Midbrain (tissue), 1 donor: ENCODE results near the gene CLASP2.

ENCODE experiments used
- DNase-seq: peaks from one replicate; lab custom pipeline; 2025; lab: John Stamatoyannopoulos, UW

Gene CLASP2

DNA sequence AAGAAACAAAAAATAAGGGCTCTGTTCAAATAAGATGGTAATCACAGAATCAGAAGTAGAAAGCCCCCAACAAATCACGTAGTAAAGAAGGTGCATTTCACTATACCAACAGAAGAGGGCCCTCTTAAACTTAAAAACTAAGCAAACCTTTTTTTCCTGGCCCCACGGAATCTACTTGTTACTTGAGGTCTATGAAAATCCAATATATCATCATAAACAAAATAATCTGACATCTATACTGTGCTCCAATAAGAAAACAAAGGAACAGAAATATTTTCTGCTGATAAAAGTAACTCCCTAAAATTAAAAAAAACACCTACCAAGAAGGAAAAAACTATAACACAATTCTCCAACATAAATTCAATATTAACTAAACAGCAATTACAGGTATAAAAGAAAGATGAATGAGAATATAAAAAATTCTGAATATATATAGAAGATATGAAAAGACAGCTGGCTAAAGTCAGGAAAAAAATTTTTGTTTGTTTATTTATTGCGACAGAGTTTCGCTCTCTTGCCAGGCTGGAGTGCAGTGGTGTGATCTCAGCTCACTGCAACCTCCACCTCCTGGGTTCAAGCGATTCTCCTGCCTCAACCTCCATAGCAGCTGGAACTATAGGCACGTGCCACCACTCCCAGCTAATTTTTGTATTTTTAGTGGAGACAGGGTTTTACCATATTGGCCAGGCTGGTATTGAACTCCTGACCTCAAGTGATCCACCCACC lies 81.8 kb downstream of the CLASP2 start:
- DNase-seq: peak; percentile 55

DNA sequence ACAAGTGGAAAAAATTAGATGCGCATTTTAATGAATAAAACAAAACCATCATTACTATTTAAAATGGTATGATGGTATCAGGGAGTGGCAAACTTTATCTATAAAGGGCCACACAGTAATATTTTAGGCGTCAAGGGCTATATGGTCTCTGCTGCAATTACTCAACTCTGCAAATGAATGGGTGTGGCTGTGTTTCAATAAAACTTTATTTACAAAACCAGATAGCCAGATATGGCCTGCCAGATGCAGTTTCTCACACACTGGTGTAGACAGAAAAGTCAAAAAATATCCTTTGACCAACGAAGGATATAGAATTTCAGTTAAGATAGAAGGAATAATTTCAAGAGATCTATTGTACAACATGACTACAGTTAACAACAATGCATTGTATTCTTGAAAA lies 83.8 kb downstream of the CLASP2 start:
- DNase-seq: no peak

DNA sequence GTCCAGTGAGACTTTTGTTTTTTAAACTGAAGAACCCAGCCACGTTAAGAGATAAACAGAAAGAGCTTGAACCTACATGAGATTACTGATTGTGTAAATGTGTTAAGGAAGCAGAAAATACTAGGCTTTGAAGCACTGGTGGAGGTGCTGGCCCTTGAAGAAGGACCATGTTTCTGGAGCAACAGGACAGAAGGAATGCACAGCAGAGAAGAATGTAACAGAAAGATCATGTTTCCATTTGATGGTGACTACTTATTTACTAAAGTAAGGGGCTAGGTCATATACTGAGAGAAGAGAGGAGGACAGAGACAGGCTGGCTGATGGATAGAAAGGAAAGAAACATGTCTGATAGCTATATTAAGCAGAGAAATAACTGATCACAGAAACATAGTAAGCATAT lies 88.8 kb downstream of the CLASP2 start:
- no peak for DNase-seq

DNA sequence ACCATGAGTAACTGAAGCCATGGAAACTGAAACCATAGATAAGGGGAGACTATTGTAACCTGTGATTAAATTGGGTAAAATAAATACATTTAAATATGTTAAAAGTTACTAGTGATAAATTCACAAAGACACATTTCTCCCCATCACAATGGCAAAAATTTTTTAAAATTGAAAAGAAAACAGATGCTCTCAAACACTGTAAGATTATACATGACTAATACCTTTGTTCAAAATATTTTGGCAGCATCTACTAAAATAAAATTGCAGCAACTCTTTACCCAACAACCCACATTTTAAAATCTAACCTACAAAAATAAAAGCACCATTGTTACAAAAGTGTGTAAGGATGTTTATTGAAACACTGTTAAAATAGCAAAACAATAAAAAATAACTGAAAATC lies 93.3 kb downstream of the CLASP2 start:
- DNase-seq: no peak

DNA sequence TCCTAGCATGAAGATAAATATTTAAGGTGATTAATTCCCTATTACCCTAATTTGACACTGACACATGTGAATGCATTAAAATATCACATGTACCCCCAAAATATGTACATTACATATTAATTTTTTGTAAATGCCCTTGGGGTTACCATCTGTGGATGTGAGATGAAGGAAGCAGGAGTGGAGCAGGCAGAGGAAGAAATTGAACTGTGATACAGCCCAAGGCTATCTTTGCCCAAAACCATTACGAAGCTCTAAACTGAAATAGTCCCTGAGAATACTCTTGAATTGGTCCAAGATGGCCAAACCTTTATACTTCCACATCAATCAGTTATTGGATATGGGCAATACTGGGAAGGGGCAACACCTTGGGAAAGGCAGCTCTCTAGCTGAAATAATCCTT lies 105.0 kb downstream of the CLASP2 start:
- no peak for DNase-seq

DNA sequence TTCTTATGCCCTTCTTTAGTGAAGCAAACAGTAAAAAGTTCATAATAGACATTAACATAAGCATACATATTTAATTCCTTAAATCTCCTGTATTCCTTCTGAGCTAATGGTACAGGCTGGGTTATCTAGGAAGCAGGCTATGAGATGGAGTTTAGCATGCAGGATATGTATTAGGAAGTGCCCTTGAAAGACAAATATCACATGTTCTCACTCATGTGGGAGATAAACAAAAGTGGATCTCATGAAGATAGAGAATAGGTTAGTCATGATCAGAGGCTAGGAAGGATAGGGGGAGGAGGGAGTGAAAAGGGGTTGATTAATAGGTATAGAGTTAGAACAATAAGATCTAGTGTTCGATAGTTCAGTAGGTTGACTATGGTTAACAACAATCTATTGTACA lies 105.4 kb downstream of the CLASP2 start:
- no peak for DNase-seq

DNA sequence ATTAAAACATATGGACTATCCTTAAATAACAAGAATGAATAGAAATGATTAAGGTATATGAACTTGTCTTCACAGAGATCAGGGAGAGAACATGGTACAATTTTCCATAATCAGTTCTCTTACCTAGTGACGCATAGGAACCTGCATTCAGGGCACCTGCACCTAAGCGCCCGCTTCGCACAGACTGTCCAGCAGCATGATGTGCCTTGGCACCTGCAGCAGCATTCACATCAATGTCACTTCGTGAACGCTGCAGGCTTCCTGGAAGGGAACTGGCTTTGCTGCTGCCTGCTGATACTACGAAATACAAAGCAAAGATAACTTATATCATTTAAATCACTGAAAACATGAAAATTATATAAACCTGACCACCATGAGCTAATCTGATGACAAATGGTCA lies 115.2 kb downstream of the CLASP2 start:
- DNase-seq: no peak

DNA sequence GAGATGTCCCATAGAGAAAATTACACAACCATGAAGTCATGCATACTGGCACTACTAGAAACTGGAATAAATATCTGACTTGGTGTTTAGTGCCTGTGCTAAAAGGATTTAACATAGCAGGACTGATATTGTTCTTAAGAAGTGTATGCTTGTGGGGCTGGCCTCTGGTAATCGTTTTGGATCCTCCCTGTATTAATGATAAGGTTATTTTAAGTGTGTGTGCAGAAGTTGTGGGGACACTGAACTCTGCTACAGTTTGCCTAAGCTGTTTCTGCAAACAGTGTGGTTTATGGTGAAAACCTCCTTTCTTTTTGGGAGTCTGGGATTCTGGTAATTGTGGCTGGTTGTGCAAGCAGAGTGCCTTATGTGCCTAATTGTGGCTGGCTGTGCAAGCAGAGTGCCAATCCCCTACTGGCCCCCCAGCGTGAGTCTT lies 120.8 kb downstream of the CLASP2 start:
- DNase-seq: no peak

DNA sequence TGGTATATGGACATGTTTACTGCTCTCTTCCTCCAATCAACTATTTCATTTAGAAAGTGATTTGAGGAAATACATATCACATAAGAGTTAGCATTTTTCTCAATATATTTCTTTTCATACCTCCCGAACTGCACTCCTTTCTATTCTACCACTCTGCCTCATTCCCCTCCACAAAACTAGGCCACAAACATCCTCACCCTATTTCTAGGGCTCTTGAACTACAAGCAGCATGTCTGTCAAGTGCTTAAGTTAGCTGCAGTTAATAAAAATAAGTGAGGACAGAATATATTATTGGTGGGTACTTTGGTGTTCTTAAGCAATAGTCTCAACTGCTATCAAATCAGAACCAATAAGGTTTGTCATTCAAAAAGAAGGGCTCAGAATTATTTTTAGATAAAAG lies 125.1 kb downstream of the CLASP2 start:
- no peak for DNase-seq

DNA sequence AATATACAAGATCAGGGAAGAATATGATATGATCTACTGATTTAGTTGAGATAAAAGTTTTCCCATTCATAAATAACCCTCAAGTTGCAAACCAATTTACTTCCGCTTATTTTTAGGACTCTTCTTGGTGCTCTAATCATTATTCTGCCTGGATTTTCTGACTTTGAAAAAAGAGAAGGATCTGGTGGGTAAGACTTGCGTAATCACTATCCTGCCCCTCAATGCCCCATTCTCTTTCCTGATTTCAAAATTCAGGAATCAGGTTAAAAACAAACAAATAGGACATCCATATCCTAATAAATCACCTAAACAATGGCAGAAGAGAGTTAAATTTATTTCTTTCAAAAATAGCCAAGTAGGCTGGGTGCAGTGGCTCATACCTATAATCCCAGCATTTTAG lies 127.5 kb downstream of the CLASP2 start:
- no peak for DNase-seq

DNA sequence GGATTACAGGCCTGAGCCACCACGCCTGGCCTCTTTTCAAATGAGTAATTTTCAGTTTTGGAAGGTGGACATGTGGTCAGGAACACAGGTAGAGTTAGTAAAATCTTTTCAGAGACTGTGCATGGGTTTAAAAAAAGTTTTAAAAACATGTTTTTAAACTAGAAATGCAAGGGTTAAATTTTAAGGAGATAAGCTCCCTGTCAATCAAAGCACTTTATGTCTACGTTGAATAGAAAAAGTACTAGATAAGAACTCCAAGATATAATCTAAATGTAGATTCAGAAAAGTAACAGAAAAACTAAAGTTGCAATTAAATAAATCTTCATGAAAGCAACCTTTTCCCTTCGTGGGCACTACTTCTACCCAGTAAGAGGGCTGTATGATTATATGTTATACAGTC lies 131.7 kb downstream of the CLASP2 start:
- DNase-seq: no peak

DNA sequence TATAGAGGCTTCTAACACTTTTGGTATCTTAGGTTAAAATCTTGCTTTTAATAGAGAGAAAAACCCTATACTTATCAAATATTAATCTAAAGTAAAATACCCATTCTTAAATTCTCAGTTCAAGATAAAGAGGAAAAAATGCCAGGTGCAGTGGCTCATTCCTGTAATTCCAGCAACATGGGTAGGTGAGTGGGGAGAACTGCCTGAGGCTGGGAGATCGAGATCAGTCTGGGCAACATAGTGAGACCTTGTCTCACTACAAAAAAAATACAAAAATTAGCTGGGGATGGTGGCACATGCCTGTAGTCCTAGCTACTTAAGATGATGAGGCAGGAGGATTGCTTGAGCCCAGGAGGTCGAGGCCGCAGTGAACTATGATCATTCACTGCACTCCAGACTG lies 135.8 kb downstream of the CLASP2 start:
- no peak for DNase-seq

DNA sequence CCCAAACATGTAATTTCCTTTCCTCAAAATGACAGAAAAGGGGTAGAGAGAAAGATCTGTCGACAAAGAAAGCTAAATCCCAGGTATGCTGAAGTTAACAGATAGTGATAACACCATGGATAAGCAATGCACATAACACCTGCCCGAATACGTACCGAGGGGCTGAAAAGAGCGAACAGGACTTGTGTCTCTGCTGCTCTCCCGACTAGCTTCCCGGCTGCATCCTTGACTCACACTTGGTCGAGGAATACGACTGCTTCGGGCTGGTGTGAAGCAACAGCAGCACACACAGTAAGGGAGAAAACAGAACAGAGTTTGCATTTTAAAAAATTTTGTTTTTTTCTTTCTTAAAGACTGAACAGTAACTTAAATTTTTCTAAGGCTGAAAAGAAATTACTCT lies 136.4 kb downstream of the CLASP2 start:
- DNase-seq: no peak

DNA sequence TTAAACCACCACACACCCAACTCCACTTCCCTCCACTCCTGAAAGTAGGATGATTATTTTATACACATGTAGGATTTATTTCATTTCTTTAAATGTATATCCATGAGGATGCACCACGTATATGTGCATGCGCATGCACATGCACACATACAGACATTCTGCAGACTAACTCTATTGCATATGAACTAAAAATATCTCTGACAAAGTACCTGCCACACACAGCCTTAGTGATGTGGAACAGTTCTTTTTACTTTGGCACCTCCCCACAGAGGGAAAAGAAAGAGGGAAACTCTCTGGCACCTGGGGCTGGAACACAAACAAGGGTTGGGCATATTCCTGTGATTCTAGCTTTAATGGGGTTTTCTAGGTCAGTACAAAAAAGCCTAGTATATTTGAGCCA lies 138.2 kb downstream of the CLASP2 start:
- no peak for DNase-seq

DNA sequence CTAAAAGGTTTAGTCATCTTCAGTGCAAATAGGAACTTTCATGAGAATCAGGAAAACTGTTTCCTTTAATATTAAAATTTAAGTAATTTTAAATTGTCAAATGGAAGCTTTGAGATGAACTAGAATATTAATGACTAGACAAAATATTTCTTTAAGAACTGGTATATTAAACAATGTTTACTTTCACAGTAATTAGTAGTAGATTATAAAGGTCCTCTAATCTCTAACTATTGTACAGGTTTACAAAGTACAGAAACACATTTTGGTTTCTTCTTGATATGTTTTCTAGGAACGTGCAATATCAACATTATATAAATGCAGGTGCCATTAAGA lies 138.9 kb downstream of the CLASP2 start:
- DNase-seq: no peak

DNA sequence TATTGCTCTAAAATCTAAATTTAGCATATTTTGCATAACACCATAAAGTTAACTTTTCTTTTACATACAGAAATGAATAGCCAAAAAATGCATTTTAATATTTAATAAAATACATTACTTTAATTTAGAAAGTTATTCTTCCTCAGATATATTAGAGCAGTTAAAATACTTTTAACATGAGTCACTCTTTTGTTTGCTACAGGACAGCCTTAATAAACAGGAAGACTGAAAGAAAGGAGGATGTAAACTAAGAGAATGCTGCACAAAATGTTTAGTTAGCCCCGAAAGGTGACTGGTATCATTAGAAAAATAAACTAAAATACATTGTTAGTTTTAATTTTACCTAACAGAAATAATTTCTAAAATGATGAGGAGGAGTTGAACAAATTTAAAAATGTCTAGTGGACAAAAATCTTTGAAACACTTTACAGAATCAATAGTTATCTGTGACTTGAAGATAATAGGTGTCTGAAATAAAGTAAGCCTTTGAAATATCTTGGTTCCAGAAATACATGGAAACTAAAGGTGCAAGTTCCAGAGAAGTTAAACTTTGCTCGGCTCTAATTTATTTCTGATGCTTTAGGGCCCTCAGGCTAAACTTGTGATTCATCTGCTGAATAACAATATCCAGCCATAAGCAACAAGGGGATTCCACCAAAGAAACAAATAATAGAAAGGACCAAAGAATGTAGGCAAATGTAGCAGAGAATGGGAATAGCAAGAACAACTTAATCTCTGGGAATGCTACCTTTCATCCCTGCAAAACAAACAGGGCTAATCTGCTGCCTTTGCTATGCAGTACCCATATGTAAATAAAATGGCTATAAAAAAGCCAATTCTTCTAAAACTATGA lies 139.5 kb downstream of the CLASP2 start:
- no peak for DNase-seq

DNA sequence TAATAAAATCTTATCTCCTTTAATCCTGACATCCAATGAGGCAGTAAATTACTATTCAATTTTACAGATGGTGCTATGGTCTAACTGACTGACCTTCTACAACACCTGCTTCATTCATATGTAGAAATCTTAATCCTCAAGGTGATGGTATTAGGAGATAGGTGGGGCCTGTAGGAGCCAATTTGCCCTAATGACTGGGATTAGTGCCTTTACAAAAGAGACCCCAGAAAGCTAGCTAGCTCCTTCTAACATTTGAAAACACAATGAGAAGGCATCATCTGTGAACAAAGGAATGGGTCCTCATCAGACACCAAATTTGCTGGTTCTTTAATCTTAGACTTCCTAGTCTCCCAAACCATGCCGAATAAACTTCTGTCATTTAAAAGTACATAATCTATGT lies 140.5 kb downstream of the CLASP2 start:
- no peak for DNase-seq

DNA sequence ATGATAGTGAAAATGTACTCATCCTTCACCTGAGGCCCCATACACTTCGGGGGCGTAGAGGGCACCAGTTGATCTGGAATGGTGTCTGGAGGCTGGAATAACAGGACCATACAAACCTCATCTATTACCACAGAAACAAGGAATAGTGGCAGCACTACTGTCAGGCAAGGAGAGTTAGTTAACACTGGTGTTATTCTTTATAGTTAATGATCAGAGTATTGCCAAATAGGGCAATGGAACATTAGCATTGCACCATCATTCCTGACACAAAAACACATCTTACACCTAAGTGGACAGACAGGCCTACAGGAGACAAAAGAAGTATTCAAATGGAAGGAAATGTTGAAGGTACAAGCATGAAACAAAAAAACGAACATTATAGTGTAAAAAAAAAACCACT lies 140.9 kb downstream of the CLASP2 start:
- no peak for DNase-seq

DNA sequence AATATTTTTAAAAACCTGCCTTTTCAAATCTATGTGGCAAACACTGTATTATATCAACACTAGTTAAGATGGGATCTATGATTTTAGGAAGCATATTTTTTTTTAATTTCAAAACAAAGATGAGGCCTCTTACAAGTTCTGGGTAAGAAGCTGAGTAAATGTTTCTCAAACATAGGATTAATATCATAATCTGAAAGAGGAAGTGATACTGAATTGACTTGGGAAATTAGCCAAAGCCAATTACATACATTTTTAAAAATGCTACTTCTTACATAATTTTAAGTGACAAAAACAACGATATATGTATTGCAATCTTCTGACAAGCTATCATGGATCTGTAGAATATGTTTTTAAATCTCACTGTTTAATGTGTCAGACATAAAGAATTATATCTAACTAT lies 142.7 kb downstream of the CLASP2 start:
- no peak for DNase-seq

DNA sequence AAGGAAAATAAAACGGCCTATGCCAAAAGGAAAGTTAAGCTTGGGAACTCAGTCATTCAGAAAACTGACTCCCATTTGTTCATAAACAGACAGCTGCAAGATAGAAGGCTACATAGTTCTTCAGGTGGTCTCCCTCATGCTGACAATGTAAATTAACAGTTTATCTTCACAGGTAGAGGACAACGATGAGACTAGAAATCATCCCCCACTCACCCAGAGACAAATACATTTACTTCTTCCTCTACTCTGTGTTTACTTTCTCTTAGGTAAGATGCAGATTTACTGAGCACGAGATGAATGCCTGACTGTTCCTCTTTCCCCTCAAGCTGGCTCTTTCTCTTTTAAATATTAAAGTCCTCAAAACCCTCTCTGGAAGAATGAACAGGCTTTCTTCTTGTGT lies 160.2 kb downstream of the CLASP2 start:
- DNase-seq: no peak

DNA sequence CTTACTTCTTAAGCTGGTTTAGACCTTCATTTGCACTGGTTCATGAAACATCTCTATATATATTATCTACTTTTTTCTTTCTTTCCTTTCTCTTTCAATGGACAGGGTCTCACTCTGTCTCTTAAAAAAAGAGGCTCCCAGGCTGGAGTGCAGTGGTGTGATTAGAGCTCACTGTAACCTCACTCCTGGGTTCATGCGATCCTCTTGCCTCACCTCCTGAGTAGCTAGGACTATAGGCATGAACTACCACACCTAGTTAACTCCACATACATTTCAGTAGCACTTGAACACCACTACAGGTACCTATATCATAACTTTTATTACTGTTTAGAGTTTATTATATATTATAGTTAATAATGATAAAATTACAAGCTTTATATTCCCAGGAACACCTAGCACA lies 160.8 kb downstream of the CLASP2 start:
- no peak for DNase-seq

DNA sequence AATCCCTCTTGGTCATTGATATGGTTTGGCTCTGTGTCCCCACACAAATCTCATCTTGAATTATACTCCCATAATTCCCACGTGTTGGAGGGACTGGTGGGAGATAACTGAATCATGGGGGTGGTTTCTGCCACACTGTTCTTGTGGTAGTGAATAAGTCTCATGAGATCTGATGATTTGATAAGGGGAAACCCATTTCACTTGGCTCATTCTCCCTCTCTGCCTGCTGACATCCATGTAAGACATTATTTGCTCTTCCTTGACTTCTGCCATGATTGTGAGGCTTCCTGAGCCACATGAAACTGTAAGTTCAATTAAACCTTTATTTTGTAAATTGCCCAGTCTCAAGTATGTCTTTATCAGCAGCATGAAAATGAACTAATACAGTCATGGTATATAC lies 171.0 kb downstream of the CLASP2 start:
- no peak for DNase-seq

DNA sequence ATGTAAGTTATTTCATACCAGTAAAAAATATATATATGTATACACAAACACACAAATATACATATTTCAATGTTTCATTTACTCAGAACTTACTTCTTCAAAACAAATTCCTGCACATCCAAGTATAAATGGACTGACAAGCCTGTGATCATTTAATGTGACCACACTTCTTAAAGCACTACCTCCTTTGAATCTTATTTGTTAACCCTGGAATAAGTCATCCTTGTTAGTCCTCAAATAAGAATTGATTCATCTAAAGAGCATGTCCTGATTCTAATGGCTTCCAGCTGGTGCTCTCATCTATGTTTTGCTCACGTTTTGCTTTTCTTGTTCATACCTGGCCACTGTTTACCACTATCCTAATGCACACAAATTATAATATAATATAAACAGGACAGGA lies 173.9 kb downstream of the CLASP2 start:
- no peak for DNase-seq

DNA sequence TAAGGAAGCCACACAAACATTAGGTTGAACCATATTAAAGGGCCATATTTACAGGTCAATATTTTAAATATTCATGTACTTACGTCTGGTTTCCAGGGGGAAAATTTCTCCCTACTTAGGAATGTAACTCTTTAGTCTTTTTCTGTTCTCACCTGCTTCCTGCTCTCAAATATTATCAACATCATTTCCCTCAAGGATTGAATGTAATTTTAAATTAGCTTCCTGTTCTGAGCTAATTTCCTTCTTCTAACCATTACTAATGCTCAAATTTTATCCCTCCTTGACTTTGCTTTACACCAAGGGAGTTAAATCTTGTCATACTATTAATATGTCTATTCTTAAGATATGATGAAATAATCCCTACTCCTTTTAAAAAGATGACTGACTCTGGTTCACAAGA lies 174.5 kb downstream of the CLASP2 start:
- DNase-seq: no peak
